OCI-LY3 (cell line): ENCODE results near the gene USB1.
A peak's percentile ranks its signal among the peaks of the same experiment; 100 is the strongest.

Experiments used
- H2AFZ ChIP-seq: fragments of 200-600, 300-600 bp; shearing (Covaris generic); 2 replicates; pipeline ENCODE4 v1.6.0; 2014; ENCODE audit warnings: antibody characterized with exemption, low read depth, low read length
- H3K27ac ChIP-seq: fragments of 200-600, 300-600 bp; sonication (generic); 2 replicates; pipeline ENCODE4 v1.5.1; 2014; ENCODE audit warnings: mild to moderate bottlenecking, low read length, moderate library complexity, mixed read lengths
- H3K27me3 ChIP-seq: fragments of 200-600, 300-600 bp; sonication (generic); 2 replicates; pipeline ENCODE4 v1.6.1; 2014; ENCODE audit warnings: low read depth, low read length, mixed read lengths
- H3K36me3 ChIP-seq: fragments of 200-600, 300-600 bp; sonication (generic); replicated peaks from 2 replicates; pipeline ENCODE3; 2014; ENCODE audit warnings: low read depth, low read length, mixed read lengths
- H3K4me1 ChIP-seq: fragments of 300-600, 200-600 bp; sonication (generic); 2 replicates; pipeline ENCODE4 v1.6.1; 2014; ENCODE audit warnings: low read length, mixed read lengths
- H3K4me2 ChIP-seq: fragments of 200-600, 300-600 bp; sonication (generic); 2 replicates; pipeline ENCODE4 v1.6.1; 2014; ENCODE audit warnings: low read length, mixed read lengths
- H3K4me3 ChIP-seq: fragments of 300-600, 200-600 bp; sonication (generic); 2 replicates; pipeline ENCODE4 v1.5.1; 2014; ENCODE audit warnings: antibody characterized with exemption, mild to moderate bottlenecking, low read length, moderate library complexity
- H3K79me2 ChIP-seq: fragments of 300-600, 200-600 bp; shearing (Covaris generic); 2 replicates; pipeline ENCODE4 v1.6.1; 2014; ENCODE audit warnings: mild to moderate bottlenecking, low read length, mixed read lengths
- H3K9ac ChIP-seq: fragments of 300-600, 200-600 bp; shearing (Covaris generic); 2 replicates; pipeline ENCODE4 v1.6.0; 2014; ENCODE audit warnings: mild to moderate bottlenecking, low read length, moderate library complexity
- H3K9me3 ChIP-seq: fragments of 200-600, 300-600 bp; shearing (Covaris generic); 2 replicates; pipeline ENCODE4 v1.6.1; 2014; ENCODE audit warnings: low read length, mixed read lengths; ENCODE audit not compliant: insufficient read depth
- H4K20me1 ChIP-seq: fragments of 200-600, 300-600 bp; sonication (generic); 2 replicates; pipeline ENCODE4 v1.6.1; 2016; ENCODE audit warnings: low read length, mixed read lengths; ENCODE audit not compliant: insufficient read depth
- CTCF ChIP-seq: fragments of 200-600, 300-600 bp; sonication (generic); IDR thresholded peaks from 2 replicates; pipeline ENCODE4 v1.5.1; 2014; ENCODE audit warnings: antibody characterized with exemption, low read length, low read depth
- EZH2phosphoT487 ChIP-seq: fragments of 200-600 bp; shearing (Covaris generic); IDR thresholded peaks from 2 replicates; pipeline ENCODE4 v1.6.1; 2018; ENCODE audit warnings: antibody characterized with exemption, mixed run types, low read depth

Gene USB1

GRCh38 chr16:58000706-58001676 lies at the start of gene USB1:
Gene USB1 (plus strand): TSS chr16:58001407. CDS start chr16:58001484, 77 bp downstream.
- TF ChIP-seq EZH2phosphoT487: no peak
- TF ChIP-seq CTCF: peak; percentile 53
- no peaks in the 10 kb centered on the region for H3K27me3 ChIP-seq
- peak within 1 kb of the TSS; percentile 92 for H3K4me3 ChIP-seq
- peaks cover 3% of the 10 kb centered on the region; the same call in 1 of the 2 replicates for H3K79me2 ChIP-seq
- H3K36me3 ChIP-seq: peaks cover 3% of the 10 kb centered on the region
- H4K20me1 ChIP-seq: no peaks in the 10 kb centered on the region
- peak within 1 kb of the TSS; percentile 81 for H3K9ac ChIP-seq
- peak within 1 kb of the TSS; percentile 43 for H3K27ac ChIP-seq
- H2AFZ ChIP-seq: peak within 1 kb of the TSS; percentile 97
- H3K4me2 ChIP-seq: peak within 1 kb of the TSS; percentile 90
- no peaks in the 10 kb centered on the region for H3K9me3 ChIP-seq
- peaks cover 22% of the 10 kb centered on the region for H3K4me1 ChIP-seq

GRCh38 chr16:57952909-57953308 lies 48.3 kb upstream of the USB1 start:
- Histone ChIP-seq H3K27ac (no peak overlapping the region), H3K4me3 (no peak overlapping the region), H4K20me1 (no peaks in the 10 kb centered on the region), H3K36me3 (no peaks in the 10 kb centered on the region), H3K9ac (no peak overlapping the region), H3K4me1 (no peaks in the 10 kb centered on the region), H2AFZ (no peak overlapping the region), H3K79me2 (no peaks in the 10 kb centered on the region), H3K9me3 (no peaks in the 10 kb centered on the region), H3K27me3 (peaks cover 13% of the 10 kb centered on the region), H3K4me2 (no peak overlapping the region)
- no peak for TF ChIP-seq CTCF
- no peak for TF ChIP-seq EZH2phosphoT487

GRCh38 chr16:57953857-57954256 lies 47.4 kb upstream of the USB1 start:
- H3K9ac ChIP-seq: no peak overlapping the region
- no peak overlapping the region for H2AFZ ChIP-seq
- no peak overlapping the region for H3K27ac ChIP-seq
- no peak for TF ChIP-seq CTCF
- TF ChIP-seq EZH2phosphoT487: no peak
- H4K20me1 ChIP-seq: no peaks in the 10 kb centered on the region
- H3K4me1 ChIP-seq: no peaks in the 10 kb centered on the region
- H3K9me3 ChIP-seq: no peaks in the 10 kb centered on the region
- H3K4me2 ChIP-seq: no peak overlapping the region
- H3K79me2 ChIP-seq: no peaks in the 10 kb centered on the region
- no peak overlapping the region for H3K4me3 ChIP-seq
- no peaks in the 10 kb centered on the region for H3K36me3 ChIP-seq
- H3K27me3 ChIP-seq: peaks cover 13% of the 10 kb centered on the region; the same call in 1 of the 2 replicates

- H3K27me3 ChIP-seq: peaks cover 13% of the 10 kb centered on the region; the same call in 1 of the 2 replicates
- no peaks in the 10 kb centered on the region for H4K20me1 ChIP-seq
- no peak overlapping the region for H3K4me2 ChIP-seq
- no peak overlapping the region for H3K4me3 ChIP-seq
- no peaks in the 10 kb centered on the region for H3K79me2 ChIP-seq
- H3K27ac ChIP-seq: no peak overlapping the region
- no peaks in the 10 kb centered on the region for H3K36me3 ChIP-seq
- no peaks in the 10 kb centered on the region for H3K4me1 ChIP-seq
- H2AFZ ChIP-seq: no peak overlapping the region
- TF ChIP-seq EZH2phosphoT487 (no peak), CTCF (no peak)
- H3K9ac ChIP-seq: no peak overlapping the region
- H3K9me3 ChIP-seq: no peaks in the 10 kb centered on the region
These were observed 45.5 kb upstream of the USB1 start for GRCh38 chr16:57955572-57956188.
